HepG2 (cell line): ENCODE data around the gene NCOA4. TPM values are rescaled to one million over a fixed set of nuclear protein-coding genes. Genes with fewer than 3 reads are reported as not detected.

ENCODE experiments used
- ADNP ChIP-seq: sonication (generic); formaldehyde crosslinking; IDR thresholded peaks from 2 replicates; pipeline ENCODE4 v1.4.0; 2020; ENCODE audit warnings: missing genetic modification reagents
- ATF2 ChIP-seq: sonication (generic); formaldehyde crosslinking; IDR thresholded peaks from 2 replicates; pipeline ENCODE4 v1.4.0; 2020; ENCODE audit warnings: missing genetic modification reagents
- ATM ChIP-seq: fragments of 450-650 bp; IDR thresholded peaks from 2 replicates; pipeline ENCODE4 v1.7.1; 2017; ENCODE audit warnings: mild to moderate bottlenecking, borderline replicate concordance
- BORCS8-MEF2B ChIP-seq: sonication (generic); formaldehyde crosslinking; IDR thresholded peaks from 2 replicates; pipeline ENCODE4 v1.8.0; 2022; ENCODE audit warnings: mild to moderate bottlenecking, missing genetic modification reagents
- FOXC1 ChIP-seq: sonication (generic); formaldehyde crosslinking; IDR thresholded peaks from 2 replicates; pipeline ENCODE4 v1.8.0; 2022; ENCODE audit warnings: mild to moderate bottlenecking, missing genetic modification reagents, borderline replicate concordance
- HDAC1 ChIP-seq: sonication (generic); formaldehyde crosslinking; IDR thresholded peaks from 2 replicates; pipeline ENCODE4 v1.5.1; 2020; ENCODE audit warnings: mild to moderate bottlenecking, missing genetic modification reagents
- ISX ChIP-seq: sonication (generic); formaldehyde crosslinking; conservative IDR thresholded peaks from 2 replicates; pipeline ENCODE4 v1.5.0; 2020; ENCODE audit warnings: missing genetic modification reagents
- KAT2B ChIP-seq: fragments of 150-350 bp; IDR thresholded peaks from 2 replicates; pipeline ENCODE4 v1.6.1; 2014; ENCODE audit warnings: low read depth, low read length, borderline replicate concordance
- KDM4B ChIP-seq: sonication (generic); formaldehyde crosslinking; IDR thresholded peaks from 2 replicates; pipeline ENCODE4 v1.4.0; 2020; ENCODE audit warnings: missing genetic modification reagents
- MAFK ChIP-seq, 2 experiments: IDR thresholded peaks in 1 of 2; conservative IDR thresholded peaks in 1 of 2; 2 replicates each; pipeline ENCODE4 v1.6.1; 2011; ENCODE audit warnings: improper control_type of control experiment in 2 of 2, low read length in 2 of 2
- MAX ChIP-seq: IDR thresholded peaks from 2 replicates; pipeline ENCODE4 v1.6.1; 2012; ENCODE audit warnings: inconsistent platforms
- MAZ ChIP-seq, 2 experiments: sonication (generic) in 1 of 2; formaldehyde crosslinking in 1 of 2; IDR thresholded peaks; 2 replicates each; pipeline versions ENCODE4 v1.5.0 to v1.6.1; 2012 to 2020; ENCODE audit warnings: low read depth in 2 of 2, mild to moderate bottlenecking in 2 of 2, borderline replicate concordance in 1 of 2, improper control_type of control experiment in 1 of 2, low read length in 1 of 2, missing genetic modification reagents in 1 of 2, moderate library complexity in 1 of 2
- NCOR1 ChIP-seq: fragments of 200-600 bp; sonication (generic); IDR thresholded peaks from 2 replicates; pipeline ENCODE4 v1.7.0; 2017; ENCODE audit warnings: antibody characterized with exemption, low read length, borderline replicate concordance
- SNRNP70 ChIP-seq: fragments of 200-400 bp; formaldehyde crosslinking; IDR thresholded peaks from 2 replicates; pipeline ENCODE4 v1.6.1; 2017; ENCODE audit warnings: mild to moderate bottlenecking, low read depth, low read length, moderate library complexity
- TFDP2 ChIP-seq: sonication (generic); formaldehyde crosslinking; IDR thresholded peaks from 2 replicates; pipeline ENCODE4 v1.4.0; 2020; ENCODE audit warnings: missing genetic modification reagents
- ZNF30 ChIP-seq: sonication (generic); formaldehyde crosslinking; IDR thresholded peaks from 2 replicates; pipeline ENCODE4 v1.5.0; 2020; ENCODE audit warnings: mild to moderate bottlenecking, missing genetic modification reagents
- ZNF383 ChIP-seq: sonication (generic); formaldehyde crosslinking; IDR thresholded peaks from 2 replicates; pipeline ENCODE4 v1.4.0; 2020; ENCODE audit warnings: missing genetic modification reagents, mild to moderate bottlenecking, borderline replicate concordance
- ZNF549 ChIP-seq: sonication (generic); formaldehyde crosslinking; IDR thresholded peaks from 2 replicates; pipeline ENCODE4 v1.5.0; 2020; ENCODE audit warnings: missing genetic modification reagents
- ZNF580 ChIP-seq: IDR thresholded peaks from 2 replicates; pipeline ENCODE4 v1.6.1; 2016; ENCODE audit warnings: low read depth, borderline replicate concordance
- ZNF720 ChIP-seq: sonication (generic); formaldehyde crosslinking; IDR thresholded peaks from 2 replicates; pipeline ENCODE4 v1.4.0; 2020; ENCODE audit warnings: missing genetic modification reagents
- polyA plus RNA-seq, 8 experiments: library from polyadenylated mRNA; depleted of rRNA in 3 of 8; stranded (reverse) in 7 of 8; unstranded in 1 of 8; fragments of >200 nt; fragmentation: Illumina TruSeq in 4 of 8; extraction: Trizol in 4 of 8; gene quantifications; 2 replicates each; pipeline versions ENCODE4 v1.2.1 to v1.2.3, GENCODE V29; 2011 to 2016; ENCODE audit warnings: low read depth in 4 of 8, missing spikeins in 1 of 8, mixed read lengths in 1 of 8; ENCODE audit not compliant: insufficient read depth in 1 of 8
- total RNA-seq, 5 experiments: library from RNA; depleted of rRNA; stranded (reverse); fragments of >200 nt; fragmentation: Illumina TruSeq; extraction: Trizol; gene quantifications; 2 replicates each; pipeline ENCODE4 v1.2.3, GENCODE V29; 2016; ENCODE audit warnings: low read depth in 1 of 5
- TF ChIP-seq, protein P1 (sequence below): sonication (generic); formaldehyde crosslinking; IDR thresholded peaks from 2 replicates; pipeline ENCODE4 v1.5.1; 2020; ENCODE audit warnings: mild to moderate bottlenecking, missing genetic modification reagents, borderline replicate concordance
- TF ChIP-seq, protein P2 (sequence below): sonication (generic); formaldehyde crosslinking; IDR thresholded peaks from 2 replicates; pipeline ENCODE4 v1.8.1; 2023; ENCODE audit warnings: mild to moderate bottlenecking, missing genetic modification reagents
- TF ChIP-seq, protein P3 (sequence below): sonication (generic); formaldehyde crosslinking; IDR thresholded peaks from 2 replicates; pipeline ENCODE4 v1.4.0; 2020; ENCODE audit warnings: missing genetic modification reagents, mild to moderate bottlenecking, borderline replicate concordance

Gene NCOA4
- total and polyA plus RNA-seq, 2 of the 13 experiments (the other 11 are each of a cell fraction or from before 2014, with no cell fraction given) = 306 to 400 TPM

GRCh38 chr10:45997994-45998763 lies 32.2 kb downstream of the NCOA4 start (continued):
- TF ChIP-seq, protein P1, sequence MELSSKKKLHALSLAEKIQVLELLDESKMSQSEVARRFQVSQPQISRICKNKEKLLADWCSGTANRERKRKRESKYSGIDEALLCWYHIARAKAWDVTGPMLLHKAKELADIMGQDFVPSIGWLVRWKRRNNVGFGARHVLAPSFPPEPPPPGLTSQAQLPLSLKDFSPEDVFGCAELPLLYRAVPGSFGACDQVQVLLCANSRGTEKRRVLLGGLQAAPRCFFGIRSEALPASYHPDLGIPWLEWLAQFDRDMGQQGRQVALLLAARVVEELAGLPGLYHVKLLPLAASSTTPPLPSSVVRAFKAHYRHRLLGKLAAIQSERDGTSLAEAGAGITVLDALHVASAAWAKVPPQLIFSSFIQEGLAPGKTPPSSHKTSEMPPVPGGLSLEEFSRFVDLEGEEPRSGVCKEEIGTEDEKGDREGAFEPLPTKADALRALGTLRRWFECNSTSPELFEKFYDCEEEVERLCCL (CRISPR knock-in tag) = no peak
- TF ChIP-seq MAX = no peak
- TF ChIP-seq ADNP = no peak
- no peak for TF ChIP-seq KAT2B
- TF ChIP-seq MAZ (IDR thresholded peaks at IDR 0.05; ENCODE audit: borderline replicate concordance, low read depth, low read length) = no peak
- no peak for TF ChIP-seq MAZ (CRISPR knock-in tag; IDR thresholded peaks at IDR 0.05; ENCODE audit: low read depth)
- no peak for TF ChIP-seq ZNF549 (CRISPR knock-in tag)
- TF ChIP-seq ISX (CRISPR knock-in tag) = no peak
- no peak for TF ChIP-seq FOXC1 (CRISPR knock-in tag)
- TF ChIP-seq, protein P2, sequence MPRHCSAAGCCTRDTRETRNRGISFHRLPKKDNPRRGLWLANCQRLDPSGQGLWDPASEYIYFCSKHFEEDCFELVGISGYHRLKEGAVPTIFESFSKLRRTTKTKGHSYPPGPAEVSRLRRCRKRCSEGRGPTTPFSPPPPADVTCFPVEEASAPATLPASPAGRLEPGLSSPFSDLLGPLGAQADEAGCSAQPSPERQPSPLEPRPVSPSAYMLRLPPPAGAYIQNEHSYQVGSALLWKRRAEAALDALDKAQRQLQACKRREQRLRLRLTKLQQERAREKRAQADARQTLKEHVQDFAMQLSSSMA = no peak
- peak; percentile 75 for TF ChIP-seq HDAC1 (CRISPR knock-in tag)
- TF ChIP-seq SNRNP70 = no peak
- TF ChIP-seq, protein P3, sequence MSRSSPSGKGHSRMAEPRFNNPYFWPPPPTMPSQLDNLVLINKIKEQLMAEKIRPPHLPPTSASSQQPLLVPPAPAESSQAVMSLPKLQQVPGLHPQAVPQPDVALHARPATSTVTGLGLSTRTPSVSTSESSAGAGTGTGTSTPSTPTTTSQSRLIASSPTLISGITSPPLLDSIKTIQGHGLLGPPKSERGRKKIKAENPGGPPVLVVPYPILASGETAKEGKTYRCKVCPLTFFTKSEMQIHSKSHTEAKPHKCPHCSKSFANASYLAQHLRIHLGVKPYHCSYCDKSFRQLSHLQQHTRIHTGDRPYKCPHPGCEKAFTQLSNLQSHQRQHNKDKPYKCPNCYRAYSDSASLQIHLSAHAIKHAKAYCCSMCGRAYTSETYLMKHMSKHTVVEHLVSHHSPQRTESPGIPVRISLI = peak; percentile 79
- peak; percentile 86 for TF ChIP-seq ATF2
- no peak for TF ChIP-seq ZNF580 (CRISPR knock-in tag)
- TF ChIP-seq ZNF30 (CRISPR knock-in tag) = no peak
- no peak for TF ChIP-seq TFDP2 (CRISPR knock-in tag)
- TF ChIP-seq BORCS8-MEF2B (CRISPR knock-in tag) = no peak
- TF ChIP-seq ATM = peak; percentile 49; the same call in 1 of the 2 replicates
- TF ChIP-seq NCOR1 = peak; percentile 85; the same call in 1 of the 2 replicates
- no peak for TF ChIP-seq MAFK (conservative IDR thresholded peaks at IDR 0.05 in 1 of 2, IDR thresholded peaks at IDR 0.05 in 1 of 2; ENCODE audit: low read length in 2 of 2)
- no peak for TF ChIP-seq ZNF383
- no peak for TF ChIP-seq ZNF720 (CRISPR knock-in tag)
- TF ChIP-seq KDM4B (CRISPR knock-in tag) = no peak
